HG03565 (cell line): ENCODE results near the gene HOXC9.
A peak's percentile ranks its signal among the peaks of the same experiment; 100 is the strongest.

Experiments used
- ATAC-seq: cut with Tn5 transposase; IDR thresholded peaks from one replicate; pipeline ENCODE4 v1.9.1; 2021; ENCODE audit warnings: mild to moderate bottlenecking, moderate library complexity; ENCODE audit not compliant: unreplicated experiment

HOXC9 gene

DNA sequence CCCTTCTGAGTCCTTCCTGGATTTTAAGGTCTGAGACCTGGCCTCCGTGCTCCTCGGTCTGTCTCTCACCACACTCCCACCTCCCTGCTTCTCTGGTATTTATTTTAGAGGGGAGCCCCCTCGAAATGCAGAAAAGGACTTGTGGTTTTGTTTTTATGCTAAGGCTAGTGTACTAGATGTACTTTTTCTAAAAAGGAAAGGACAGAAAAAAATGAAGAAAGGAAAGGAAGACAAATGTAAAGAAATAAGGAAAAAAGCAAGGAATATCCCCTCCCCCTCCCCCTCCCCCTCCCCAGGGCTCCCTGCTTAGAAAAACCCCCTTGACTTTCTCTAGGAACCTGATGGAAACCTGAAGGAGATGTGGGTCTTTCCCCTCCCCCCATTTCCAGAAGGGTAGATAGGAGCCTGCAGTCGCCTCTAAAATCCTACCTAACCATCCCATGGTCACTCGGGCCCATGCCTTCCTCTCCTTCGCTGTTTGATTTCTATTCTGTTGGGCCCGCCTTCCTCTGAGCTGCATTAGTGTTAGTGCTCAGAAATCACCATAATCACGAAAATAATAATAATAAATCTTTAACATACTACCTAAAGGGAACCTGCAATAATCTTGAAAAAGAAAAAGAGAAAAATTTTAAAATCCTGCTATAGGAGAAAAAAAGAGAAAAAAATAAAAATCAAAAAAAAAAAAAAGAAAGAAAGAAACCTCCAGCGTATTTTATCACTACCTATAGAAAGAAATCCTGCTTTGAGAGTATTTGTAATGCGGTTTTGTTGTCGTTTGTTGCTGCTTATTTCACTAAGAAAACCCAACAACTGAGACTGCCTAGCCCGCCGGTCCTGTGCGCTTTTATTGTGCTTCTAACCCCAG lies 11.9 kb downstream of the HOXC9 start:
- no peak for ATAC-seq

DNA sequence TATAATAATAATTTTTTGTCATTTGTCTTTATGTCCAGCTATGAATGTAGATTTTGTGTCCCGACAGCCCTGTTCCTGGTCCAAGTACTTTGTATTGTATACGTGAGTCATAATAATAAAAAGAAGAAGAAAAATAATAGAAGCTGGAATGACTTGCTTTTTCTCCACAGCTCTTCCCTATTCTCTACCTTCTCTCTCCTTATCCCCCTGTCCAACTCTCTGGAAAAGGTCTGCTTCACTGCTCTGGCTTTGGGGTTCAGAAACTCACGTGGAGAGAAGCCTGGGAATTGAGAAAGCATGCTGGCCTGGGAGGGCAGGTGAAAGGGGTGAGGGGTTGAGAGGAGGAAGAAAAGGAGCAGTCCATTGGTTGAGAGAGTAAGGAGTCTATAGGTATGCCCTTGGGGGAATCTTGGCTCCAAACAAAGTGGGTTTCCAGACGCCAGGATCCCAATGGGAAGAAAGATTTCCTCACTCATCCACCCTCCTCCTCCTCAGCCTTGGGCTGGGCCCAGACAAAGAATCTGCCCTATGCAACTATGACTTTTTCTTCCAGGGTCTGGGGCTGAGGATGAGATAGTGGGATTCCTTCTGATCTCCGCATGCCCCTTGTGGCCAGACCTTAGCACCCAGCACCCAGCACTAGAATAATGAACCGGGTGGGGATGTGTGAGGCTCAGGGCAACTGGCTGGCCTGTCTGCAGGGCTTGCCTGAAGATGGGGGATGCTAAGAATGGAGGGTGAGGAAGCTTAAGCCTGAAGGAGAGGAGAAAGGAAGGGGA lies 12.9 kb downstream of the HOXC9 start:
- ATAC-seq, result no peak

DNA sequence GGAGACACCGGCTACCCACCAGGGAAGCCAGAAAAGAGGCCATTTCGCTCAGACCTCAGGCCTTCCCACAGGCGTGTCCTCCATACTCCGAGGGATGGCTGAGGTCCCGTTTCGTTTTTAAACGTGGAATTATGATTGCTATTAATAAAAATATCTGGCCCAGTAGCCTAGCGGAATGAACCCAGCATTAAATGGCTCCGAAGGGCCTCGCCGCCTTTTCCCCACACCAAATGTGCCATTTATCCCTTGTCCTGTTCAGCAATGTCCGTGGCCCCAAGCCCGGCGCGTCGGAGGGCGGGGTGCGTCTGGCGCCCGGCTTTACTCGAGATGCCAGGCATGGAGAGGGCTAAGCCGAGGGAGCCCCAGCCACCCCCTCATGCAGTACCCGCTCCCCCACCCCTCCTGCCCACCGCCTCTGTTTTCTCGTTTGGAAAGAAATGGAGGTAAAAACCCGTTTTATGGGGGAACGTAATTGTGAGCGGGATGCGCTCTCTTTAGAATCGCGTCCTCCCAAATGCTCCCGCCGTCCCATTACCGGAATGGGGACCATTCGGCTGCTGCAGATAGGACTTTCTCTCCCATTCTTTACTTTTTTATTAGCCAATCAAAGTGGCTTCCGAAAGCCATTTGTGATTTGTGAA lies 14.5 kb downstream of the HOXC9 start:
- no peak for ATAC-seq

DNA sequence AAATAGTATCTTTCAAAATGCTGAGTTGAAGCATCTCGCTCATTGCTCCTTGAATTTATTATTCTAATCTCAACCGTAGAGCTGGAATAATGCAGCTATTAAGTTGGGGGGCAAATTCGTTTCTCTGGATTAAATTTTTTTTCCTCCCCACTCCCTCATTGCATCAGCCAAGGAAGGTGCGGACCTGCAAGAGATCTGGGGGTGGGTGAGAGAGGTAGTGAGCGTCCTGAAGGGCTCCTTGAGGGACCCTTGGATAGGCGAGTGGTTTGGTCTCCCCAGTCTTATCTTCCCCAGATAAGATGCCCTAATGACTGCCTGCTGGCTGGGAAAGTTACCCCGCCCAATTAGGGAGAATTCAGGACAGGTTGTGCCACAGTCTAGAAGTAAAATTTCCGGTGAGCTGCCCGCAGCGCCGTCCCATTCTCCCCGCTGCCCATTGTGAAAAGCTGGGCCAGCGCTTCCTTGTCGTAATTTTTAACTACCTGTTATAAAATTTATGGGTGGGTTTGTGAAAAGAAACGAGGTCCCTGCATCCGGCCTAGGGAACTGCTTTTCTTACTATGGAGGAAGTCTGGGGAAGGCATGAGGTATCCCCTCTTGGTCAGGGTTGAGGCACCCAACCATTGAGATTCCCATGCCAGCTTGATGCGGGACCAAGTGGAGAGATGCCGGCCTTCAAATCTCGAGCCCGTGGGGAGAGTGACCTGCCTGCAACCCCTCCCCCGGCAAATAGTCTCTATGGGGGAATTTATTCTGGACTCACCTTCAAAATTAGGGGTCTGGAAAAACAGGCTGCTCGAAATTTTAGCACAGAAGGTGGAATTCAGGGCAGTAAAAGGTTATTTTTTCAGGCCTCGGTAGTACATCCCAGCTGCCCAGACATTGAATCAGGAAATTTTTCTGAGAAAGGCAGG lies 15.3 kb downstream of the HOXC9 start:
- ATAC-seq, result no peak

DNA sequence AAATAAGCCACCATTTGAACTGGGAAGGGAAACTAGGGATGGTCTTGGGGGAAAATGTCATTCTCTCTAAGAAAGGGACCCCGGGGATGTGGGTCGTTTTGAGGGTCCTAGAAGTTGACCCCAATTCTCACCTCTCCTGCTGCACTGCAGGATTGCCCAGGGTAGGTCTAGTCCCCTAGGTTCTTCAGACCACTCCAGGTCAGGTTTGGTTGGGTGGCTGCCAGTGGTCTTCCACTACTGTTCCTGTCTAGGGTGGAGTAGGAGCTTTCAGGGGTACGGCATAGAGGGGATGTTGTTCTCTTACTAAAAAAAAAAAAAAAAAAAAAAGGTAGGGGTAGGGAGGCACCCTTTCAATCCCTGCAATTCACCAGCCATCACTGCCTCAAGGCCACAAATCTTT lies 16.1 kb downstream of the HOXC9 start:
- no peak for ATAC-seq

DNA sequence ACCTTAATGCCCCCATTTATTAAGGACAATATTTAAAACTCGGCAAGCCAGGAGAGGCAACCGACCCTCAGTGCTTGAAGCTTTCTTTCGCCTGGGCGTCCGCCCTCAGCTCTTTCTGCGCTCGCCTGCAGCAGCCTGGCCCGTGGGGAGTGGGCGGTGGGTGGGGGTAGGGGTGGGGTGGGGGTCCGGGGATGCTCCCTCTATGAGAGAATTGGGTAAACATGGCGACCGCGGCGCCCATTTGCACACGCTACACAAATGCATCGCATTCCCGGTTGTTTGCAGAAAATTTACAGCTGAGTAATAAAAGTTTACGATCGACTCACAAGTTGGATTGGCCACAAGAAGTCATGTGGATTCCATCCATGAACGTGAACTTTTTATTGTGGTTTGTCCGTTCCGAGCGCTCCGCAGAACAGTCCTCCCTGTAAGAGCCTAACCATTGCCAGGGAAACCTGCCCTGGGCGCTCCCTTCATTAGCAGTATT lies 16.6 kb downstream of the HOXC9 start:
- ATAC-seq, result no peak

DNA sequence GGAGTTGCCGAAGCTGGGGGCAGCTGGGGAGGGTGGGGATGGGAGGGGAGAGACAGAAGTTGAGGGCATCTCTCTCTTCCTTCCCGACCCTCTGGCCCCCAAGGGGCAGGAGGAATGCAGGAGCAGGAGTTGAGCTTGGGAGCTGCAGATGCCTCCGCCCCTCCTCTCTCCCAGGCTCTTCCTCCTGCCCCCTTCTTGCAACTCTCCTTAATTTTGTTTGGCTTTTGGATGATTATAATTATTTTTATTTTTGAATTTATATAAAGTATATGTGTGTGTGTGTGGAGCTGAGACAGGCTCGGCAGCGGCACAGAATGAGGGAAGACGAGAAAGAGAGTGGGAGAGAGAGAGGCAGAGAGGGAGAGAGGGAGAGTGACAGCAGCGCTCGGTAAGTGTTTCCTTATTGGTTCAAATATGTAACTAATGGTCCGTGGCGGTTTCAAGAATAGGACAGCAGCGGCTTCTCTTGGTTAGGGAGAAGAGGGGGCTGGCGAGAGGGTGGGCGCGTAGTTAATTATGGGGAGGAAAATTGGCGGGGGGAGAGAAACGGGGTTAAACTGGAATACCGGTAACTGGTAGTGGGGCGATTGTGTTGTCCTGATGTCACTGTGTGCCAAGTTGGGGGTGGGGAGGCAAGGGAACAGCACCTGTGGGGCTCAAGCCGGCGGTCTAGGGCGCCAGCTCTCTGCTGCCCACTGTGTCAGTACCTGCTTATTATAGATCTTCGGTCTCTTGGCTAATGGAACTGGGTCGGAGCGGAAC lies 17.2 kb downstream of the HOXC9 start:
- ATAC-seq, result peak; percentile 15

DNA sequence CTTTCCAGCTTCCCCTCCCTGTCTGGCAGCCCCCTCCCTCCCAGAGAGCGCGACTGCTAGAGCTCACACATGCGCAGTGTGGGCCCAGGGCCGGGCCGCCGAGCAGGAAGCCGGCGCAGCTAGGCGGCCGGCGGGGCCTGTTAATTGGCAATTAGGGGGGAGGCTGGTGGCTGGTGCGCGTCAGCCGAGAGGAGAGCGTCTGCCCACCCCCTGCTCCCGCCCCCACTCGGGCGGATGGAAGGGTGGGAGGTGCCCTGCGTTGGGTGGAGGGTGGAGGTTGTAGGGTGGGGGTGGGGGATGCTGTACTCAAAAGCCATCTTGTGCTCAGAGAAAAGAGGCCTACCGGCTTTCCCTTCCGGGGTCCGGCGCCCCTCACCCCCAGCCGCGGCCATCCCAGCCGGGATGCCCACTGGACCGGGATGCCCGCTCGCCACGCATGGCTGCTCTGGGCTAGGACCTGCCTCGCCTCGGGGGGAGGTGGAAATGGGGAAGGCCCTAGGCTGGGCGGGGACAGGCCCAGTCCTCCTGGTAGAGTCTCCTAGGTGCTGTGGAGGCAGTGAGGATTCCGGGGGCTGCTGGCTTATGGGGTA lies 18.0 kb downstream of the HOXC9 start:
- ATAC-seq, result peak; percentile 64

DNA sequence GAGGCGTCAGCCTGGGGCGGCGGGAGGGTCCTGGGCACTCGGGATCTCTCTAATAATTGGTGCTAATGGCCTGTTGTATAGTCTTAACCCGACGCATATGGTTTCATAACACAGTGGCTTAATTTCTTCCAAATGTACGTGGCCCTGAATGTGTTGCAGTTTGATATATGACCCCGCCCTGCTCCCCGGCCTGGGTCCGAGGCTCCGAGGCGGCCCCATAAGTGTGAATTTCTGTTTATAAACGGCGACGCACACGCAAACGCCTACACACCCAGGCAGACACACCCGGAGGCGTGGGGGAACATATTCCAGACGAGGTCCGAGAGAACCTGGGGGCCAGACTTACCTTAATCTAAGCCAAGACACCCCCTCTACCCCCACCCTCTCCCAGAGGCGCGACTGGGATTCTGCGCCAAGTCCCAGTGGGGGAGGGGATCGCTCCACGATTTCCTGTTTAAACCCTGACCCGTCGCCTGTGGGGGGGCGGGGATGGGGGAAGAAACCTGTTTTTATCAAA lies 18.6 kb downstream of the HOXC9 start:
- ATAC-seq, result no peak

DNA sequence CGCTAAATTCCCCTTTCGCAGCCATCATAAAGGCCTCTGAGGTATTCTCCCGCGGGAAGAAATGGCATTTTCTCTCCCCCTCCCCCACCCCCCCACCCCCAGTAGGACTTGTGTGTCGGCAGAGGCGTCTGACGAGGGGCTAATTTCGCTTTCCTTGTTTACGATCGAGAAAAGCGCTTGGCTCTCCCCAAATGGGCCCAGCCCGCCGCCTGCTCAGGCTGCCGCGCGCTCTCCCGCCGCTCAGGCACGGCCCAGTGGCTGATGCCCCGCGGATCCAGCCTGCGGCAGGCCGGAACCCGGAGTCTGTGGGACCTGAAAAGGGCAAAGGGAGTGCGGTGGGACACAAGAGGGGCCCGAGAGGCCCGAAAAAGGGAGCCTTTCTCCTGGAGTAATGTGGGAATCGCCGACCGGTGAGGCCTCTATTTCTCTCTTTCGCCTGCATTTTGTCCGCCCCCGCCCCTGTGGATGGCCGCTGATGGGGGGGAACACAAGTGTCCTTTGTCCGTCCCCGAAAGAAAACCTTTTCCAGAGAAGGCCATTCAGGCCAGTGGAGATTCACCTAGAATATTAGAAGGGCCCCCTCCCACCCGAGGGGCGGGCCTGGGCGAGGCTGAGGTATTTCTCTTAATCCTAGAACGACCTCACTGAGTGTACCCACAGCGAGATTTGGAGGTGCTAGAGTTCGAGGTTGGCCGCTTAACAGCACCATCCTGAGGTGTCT lies 19.3 kb downstream of the HOXC9 start:
- no peak for ATAC-seq

DNA sequence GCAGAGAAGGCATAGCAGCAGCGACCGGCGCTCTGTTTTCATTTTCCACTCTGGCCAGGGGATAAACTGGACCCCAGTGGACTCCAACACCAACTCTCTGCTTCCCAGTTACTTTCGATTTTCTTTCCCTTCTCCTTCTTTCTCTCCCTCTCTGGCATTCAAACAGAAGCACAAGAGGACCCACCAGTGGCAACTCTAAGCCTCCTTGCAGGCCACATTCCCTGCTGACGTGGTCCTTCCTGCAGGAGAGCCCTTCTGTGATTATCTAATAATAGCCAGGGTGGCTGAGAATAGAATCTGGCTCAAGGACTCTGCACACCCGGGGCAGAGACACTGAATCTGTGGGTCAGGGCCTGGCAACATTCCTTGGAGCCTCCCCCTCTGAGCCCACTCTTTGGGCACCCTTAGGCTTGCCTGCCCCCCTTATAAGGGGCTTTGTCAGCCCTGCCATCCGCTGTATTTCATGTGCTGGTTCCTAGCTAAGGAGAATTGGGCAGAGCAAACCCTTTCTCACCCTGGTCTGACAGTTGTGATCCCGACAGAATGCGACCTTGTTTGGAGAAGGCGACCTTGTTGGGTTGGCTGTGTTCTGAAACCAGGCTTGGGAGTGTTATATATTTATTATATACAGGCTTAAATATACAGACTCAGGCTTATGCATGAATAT lies 20.1 kb downstream of the HOXC9 start:
- ATAC-seq, result no peak

DNA sequence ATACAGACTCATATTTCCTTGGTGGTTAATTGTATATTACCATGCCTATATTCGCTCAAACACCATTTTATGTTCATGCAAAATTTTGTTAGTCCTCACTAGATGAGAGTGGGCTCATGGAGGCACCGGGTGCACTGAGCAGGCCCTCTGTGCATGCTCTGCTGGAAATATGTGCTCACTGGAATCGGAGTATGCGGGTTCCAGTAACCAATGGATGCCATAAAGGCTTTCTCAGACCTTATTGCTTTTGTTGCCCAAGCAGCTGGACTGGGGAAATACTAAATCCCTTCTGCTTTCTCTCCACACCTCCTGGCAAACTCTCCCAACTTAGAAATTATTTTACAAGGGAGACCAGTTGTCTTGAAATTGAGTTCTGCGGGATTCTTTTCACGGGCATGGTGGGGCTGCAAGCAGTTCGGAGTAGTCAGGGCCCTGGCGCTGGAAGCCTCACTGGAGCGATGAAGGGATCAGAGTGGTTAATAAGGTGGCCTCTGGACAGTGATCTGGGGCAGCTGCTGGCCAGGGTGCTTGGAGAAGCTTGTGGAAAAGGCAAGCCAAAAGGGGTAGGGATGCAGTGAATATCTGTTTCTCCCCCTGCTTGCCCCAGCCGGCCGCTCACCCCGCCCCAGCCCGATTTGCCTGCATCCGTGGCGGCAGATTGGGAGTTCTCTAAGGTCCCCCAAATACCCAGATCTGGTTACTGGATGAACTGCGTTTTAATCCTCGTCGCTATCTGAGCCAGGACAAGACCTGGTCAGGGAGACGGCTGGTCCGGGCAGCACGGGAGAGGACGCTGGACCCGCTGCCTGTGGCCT lies 20.8 kb downstream of the HOXC9 start:
- ATAC-seq, result no peak

DNA sequence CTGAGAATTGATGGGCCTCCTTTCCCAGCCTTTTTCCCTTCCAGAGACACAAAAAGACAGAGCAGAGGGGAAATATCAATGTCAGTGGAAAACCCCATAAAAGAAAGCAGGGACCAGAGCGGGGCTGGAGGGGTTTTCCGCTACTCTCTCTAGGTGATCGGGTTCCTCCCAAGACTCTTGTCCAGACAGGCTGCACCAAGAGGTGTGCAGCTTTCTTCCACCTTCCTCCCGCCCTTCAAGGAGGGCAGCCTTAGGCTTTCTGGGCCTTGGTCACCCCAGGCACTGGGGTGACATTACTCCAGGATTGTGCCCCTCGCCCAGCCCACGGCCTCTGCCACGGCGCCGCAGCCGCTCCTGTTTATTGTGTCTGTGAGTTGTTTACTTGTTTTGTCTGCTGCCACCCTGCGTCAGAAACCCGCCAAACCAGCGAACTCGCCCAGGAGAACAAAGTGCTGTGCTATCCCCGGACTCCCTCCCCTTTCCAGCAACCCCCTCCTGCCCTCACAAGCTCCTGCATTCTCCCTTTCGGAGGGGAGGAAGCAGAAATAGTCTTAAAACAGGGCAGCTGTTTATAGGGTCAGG lies 21.6 kb downstream of the HOXC9 start:
- ATAC-seq, result no peak

DNA sequence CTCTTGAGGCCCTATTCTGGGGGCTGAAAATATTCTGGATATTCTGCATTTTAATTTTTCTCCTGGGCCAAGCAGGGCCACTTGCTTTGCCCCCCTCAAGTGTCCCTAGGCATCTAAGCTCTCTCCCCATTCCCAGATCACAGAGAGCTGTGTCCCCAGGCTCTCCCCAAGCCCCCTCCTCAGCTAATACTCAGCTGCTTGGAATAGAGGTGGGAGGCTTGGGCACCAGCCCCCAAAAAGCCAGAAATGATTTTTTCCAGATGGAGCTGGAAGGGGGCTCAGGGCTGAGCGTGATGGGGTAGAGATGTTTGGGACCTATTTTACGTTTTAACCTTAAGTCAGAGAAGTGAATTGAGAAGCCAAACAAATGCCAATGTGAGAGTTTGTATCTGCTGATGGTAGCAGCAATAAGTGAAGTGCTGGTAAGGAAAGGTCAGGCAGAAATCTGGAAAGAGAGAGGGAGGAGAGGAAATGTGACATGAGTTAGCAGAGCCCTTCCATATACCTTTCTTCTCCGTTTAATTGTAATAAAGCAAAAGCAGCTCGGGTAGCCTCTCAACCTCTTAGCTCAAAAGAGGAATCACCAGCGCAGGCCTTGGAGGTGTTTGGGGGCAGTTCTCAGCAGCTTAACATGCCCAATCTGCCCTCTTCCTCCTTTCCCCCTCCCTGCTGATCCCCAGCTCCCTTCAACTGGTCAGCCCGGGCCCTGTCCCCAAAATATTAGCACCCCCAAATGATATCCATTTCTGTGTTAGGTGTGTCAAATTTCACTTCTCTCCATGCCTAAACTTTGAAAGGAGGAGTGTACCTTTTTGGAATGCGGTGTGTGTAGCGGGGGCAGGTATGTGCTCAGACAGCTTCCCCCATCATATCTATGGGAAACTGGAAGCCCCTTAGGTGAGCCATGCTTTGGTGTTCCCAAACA lies 23.3 kb downstream of the HOXC9 start:
- no peak for ATAC-seq

DNA sequence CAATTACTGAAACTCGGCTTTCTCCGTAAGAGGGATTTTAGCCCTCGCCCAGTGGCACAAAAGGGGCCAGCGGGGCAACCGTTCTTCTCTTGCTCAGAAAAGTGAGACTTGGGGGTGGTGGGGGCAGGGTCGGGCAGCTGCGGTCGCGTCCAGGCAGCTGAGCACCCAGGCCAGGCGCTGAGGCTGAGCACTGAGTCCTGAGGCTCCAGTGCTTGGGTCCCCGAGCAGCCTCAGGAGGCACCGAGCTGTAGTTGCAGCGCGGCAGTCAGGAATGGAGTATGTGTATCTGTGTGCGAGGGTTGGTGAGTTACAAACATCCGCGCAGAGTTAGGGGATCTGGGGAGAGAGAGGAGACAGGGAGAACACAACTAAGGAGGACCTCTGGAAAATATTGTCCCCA lies 24.2 kb downstream of the HOXC9 start:
- no peak for ATAC-seq
